SKM-1 treated with dmso at 0.1 percent for 144 hours (cell line): ENCODE results near the gene BEAN1.

Experiments used
- DNase-seq: peaks from one replicate; lab custom pipeline; 2025; ENCODE audit not compliant: unreplicated experiment; lab: John Stamatoyannopoulos, UW

Gene BEAN1

GRCh38 chr16:66427036-66427860 lies at the start of gene BEAN1:
Gene BEAN1, plus strand, starts transcription at chr16:66427295. Its CDS starts 10,382 bp downstream, at chr16:66437677.
- DNase-seq = no peak

GRCh38 chr16:66377324-66377723 lies 49.8 kb upstream of the BEAN1 start:
- no peak for DNase-seq

- DNase-seq = no peak
These were observed 48.1 kb upstream of the BEAN1 start for GRCh38 chr16:66378741-66379570.

GRCh38 chr16:66379571-66379941 lies 47.5 kb upstream of the BEAN1 start:
- no peak for DNase-seq

GRCh38 chr16:66380421-66380820 lies 46.7 kb upstream of the BEAN1 start:
- no peak for DNase-seq

- no peak for DNase-seq
These were observed 45.4 kb upstream of the BEAN1 start for GRCh38 chr16:66381585-66382170.

GRCh38 chr16:66382171-66382965 lies 44.7 kb upstream of the BEAN1 start:
- DNase-seq = no peak

- DNase-seq = no peak
These were observed 44.2 kb upstream of the BEAN1 start for GRCh38 chr16:66382966-66383299.

- no peak for DNase-seq
These were observed 43.5 kb upstream of the BEAN1 start for GRCh38 chr16:66383551-66383950.

- no peak for DNase-seq
These were observed 41.7 kb upstream of the BEAN1 start for GRCh38 chr16:66385415-66385814.

GRCh38 chr16:66386629-66387622 lies 40.2 kb upstream of the BEAN1 start:
- no peak for DNase-seq

- no peak for DNase-seq
These were observed 39.2 kb upstream of the BEAN1 start for GRCh38 chr16:66387817-66388332.

GRCh38 chr16:66388350-66389139 lies 38.5 kb upstream of the BEAN1 start:
- no peak for DNase-seq

- no peak for DNase-seq
These were observed 37.6 kb upstream of the BEAN1 start for GRCh38 chr16:66389256-66390176.

GRCh38 chr16:66390346-66391108 lies 36.6 kb upstream of the BEAN1 start:
- no peak for DNase-seq

GRCh38 chr16:66391726-66392670 lies 35.1 kb upstream of the BEAN1 start:
- DNase-seq = no peak
